Measurements from ENCODE around the gene KLC1. TPM values are rescaled to one million over a fixed set of nuclear protein-coding genes. Genes with fewer than 3 reads are reported as not detected.
A peak's percentile ranks its signal among the peaks of the same experiment; 100 is the strongest.

Gene KLC1
- total RNA-seq, 2 experiments from 2014 or later, result 97.5 to 101 TPM

- intact Hi-C loops (cut with micrococcal nuclease), result no loop called here
- Mint-ChIP-seq H3K36me3 (ENCODE audit: low read depth) (peaks cover 31% of the 10 kb centered on the region), H3K27me3 (no peaks in the 10 kb centered on the region), H3K9me3 (no peaks in the 10 kb centered on the region), H3K27ac (no peak overlapping the region), H3K4me1 (ENCODE audit: low read depth) (peaks cover 20% of the 10 kb centered on the region), H3K4me3 (no peak overlapping the region)
- CTCF ChIA-PET, result no interaction called here
- TF ChIP-seq CTCF (IDR thresholded peaks at IDR 0.05), result no peak
- POLR2A ChIA-PET, result interaction anchor here (1.0 kb wide), 1 partner anchor 11 kb away, joined by 4 read pairs; no protein-coding TSS in a partner anchor
- ATAC-seq (no peak), DNase-seq (no peak)
These were observed 80.8 kb downstream of the KLC1 start for GRCh38 chr14:103709814-103710213.

DNA sequence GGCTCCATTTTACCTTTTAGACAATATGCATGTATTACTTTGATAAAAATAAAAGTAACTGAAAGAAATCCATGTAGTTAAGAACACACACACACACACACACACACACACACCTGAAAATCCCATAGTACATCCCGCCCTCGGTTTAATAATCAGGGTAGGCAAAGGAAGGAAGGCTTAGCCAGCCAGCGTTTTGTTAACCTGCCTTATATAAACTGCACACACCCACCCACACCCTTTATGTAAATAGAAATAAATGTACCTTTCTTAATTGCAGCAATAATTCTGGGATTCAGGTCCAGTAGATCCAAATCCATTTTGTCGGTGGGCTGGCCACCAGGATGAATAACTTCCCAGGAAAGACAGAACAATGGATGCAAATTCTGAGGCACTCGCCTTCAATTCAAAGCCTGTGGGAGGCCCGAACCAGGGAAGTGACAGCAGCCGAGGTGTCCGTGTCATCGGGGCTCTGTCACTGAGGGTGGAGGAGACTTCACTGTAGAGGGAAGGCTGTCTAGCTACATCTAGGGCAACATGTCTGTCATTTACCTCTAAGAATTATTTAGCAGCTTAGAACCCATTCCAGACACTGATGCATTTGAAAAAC lies 81.9 kb downstream of the KLC1 start:
- H3K27ac Mint-ChIP-seq, result no peak overlapping the region
- H3K36me3 Mint-ChIP-seq (ENCODE audit: low read depth), result peaks cover 31% of the 10 kb centered on the region
- no peak for DNase-seq
- ChIA-PET CTCF (interaction anchor here (1.5 kb wide), 1 partner anchor 30 kb away, joined by 4 read pairs; no protein-coding TSS in a partner anchor), POLR2A (interaction anchor here (1.0 to 1.8 kb wide), 2 partner anchors 16 to 99 kb away, joined by 3 to 4 read pairs; no protein-coding TSS in a partner anchor)
- H3K9me3 Mint-ChIP-seq, result no peaks in the 10 kb centered on the region
- TF ChIP-seq CTCF (IDR thresholded peaks at IDR 0.05), result no peak
- ATAC-seq, result no peak
- H3K4me3 Mint-ChIP-seq, result no peak overlapping the region
- peaks cover 20% of the 10 kb centered on the region for H3K4me1 Mint-ChIP-seq (ENCODE audit: low read depth)
- H3K27me3 Mint-ChIP-seq, result no peaks in the 10 kb centered on the region
- intact Hi-C loops (cut with micrococcal nuclease), result no loop called here

DNA sequence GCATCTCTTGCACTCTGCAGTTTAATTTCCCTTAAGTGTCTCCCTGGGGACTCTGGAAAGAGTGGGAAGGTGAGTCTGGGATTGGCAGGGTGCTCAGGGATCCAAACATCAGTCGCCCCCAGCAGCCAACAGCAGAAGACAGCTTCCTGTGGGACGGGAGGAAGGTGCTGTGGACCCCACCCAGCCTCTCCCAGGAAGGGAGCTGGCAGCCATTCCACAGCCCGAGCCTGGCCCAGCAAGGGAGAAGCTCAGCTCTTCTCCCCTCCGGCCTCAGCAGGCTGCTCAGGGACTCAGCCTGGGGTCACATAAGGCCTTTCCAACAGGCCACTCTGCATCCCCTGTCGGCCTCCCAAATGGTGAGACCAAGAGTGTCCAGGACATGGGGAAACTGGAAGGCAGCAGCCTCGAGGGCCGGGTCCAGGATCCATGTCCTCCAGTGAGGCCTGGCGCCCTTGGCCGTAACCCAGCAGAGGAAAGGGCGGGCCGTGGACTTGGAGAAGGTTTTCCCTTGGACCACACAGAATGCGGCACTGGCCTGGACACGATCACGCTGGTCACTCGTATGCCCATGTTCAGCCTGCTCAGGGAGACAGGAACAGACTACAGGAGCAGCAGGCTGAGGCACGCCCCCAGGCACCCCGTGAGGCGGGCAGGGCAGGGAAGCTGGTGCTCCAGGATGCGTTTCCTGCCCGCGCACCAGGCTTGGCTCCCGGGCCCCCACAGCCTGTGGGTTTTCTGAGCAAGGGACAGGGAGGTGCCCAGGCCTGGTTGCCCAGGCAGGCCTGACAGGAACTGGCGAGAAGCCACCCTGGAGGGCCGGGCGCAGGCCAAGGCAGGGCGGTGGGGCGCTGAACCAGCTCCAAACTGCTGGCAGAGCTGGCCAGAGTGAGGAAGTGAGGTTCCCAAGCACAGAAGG lies 82.8 kb downstream of the KLC1 start:
- POLR2A ChIA-PET, result interaction anchor here (1.0 to 5.4 kb wide), 3 partner anchors 10 to 100 kb away, joined by 3 to 41 read pairs (median 4); no protein-coding TSS in a partner anchor
- CTCF ChIA-PET, result interaction anchor here (0.6 to 1.5 kb wide), 2 partner anchors 31 to 213 kb away, joined by 3 to 4 read pairs; no protein-coding TSS in a partner anchor
- DNase-seq (no peak), ATAC-seq (no peak)
- H3K27me3 Mint-ChIP-seq, result no peaks in the 10 kb centered on the region
- no peaks in the 10 kb centered on the region for H3K9me3 Mint-ChIP-seq
- intact Hi-C loops (cut with micrococcal nuclease), result no loop called here
- TF ChIP-seq CTCF (IDR thresholded peaks at IDR 0.05), result no peak
- peaks cover 31% of the 10 kb centered on the region for H3K36me3 Mint-ChIP-seq (ENCODE audit: low read depth)
- no peak overlapping the region for H3K4me3 Mint-ChIP-seq
- no peak overlapping the region for H3K27ac Mint-ChIP-seq
- H3K4me1 Mint-ChIP-seq (ENCODE audit: low read depth), result peaks cover 21% of the 10 kb centered on the region

- H3K27me3 Mint-ChIP-seq, result no peaks in the 10 kb centered on the region
- TF ChIP-seq CTCF (IDR thresholded peaks at IDR 0.05), result no peak
- ChIA-PET CTCF (interaction anchor here (1.1 kb wide), 2 partner anchors 141 to 183 kb away, joined by 3 read pairs; no protein-coding TSS in a partner anchor), POLR2A (interaction anchor here (1.2 to 5.4 kb wide), 6 partner anchors 8 to 147 kb away, joined by 3 to 41 read pairs (median 4); no protein-coding TSS in a partner anchor)
- H3K27ac Mint-ChIP-seq, result no peak overlapping the region
- DNase-seq, result no peak
- no peaks in the 10 kb centered on the region for H3K9me3 Mint-ChIP-seq
- peak overlapping the region; percentile 86 for H3K4me3 Mint-ChIP-seq
- H3K36me3 Mint-ChIP-seq (ENCODE audit: low read depth), result peaks cover 31% of the 10 kb centered on the region
- peaks cover 30% of the 10 kb centered on the region for H3K4me1 Mint-ChIP-seq (ENCODE audit: low read depth)
- ATAC-seq, result no peak
- intact Hi-C loops (cut with micrococcal nuclease), result no loop called here
These were observed 83.7 kb downstream of the KLC1 start for GRCh38 chr14:103712633-103713247.
